Psoas muscle (tissue), 8 donors: ENCODE results near the gene KIAA1671. TPM values are rescaled to one million over a fixed set of nuclear protein-coding genes. Genes with fewer than 3 reads are reported as not detected.
A peak's percentile ranks its signal among the peaks of the same experiment; 100 is the strongest.

ENCODE experiments used
- ATAC-seq, 4 donors: fragments of 200-7000 bp; cut with Tn5 transposase; one replicate each; pipeline ENCODE4 v1.9.1; 2020; ENCODE audit warnings: moderate library complexity in 3 of 4, mild to moderate bottlenecking in 2 of 4
- DNase-seq, 2 donors: peaks; one replicate each; pipeline ENCODE4 v3.0.0-alpha.2; 2020
- H3K27ac ChIP-seq: fragments of 200-600 bp; one replicate; pipeline ENCODE4 v1.8.0; 2022
- H3K27me3 ChIP-seq, 3 donors: fragments of 200-600 bp in 1 of 3; one replicate each; pipeline versions ENCODE4 v1.6.1 to v1.8.0; 2013 to 2022; ENCODE audit warnings: low read length in 2 of 3, mild to moderate bottlenecking in 2 of 3, moderate library complexity in 1 of 3; ENCODE audit not compliant: insufficient read depth in 3 of 3
- H3K36me3 ChIP-seq, 2 donors: fragments of 200-600 bp in 1 of 2; one replicate each; pipeline versions ENCODE4 v1.6.1 to v1.8.0; 2013 to 2022; ENCODE audit warnings: low read depth in 1 of 2, mild to moderate bottlenecking in 1 of 2, moderate library complexity in 1 of 2; ENCODE audit not compliant: insufficient read depth in 1 of 2
- H3K4me1 ChIP-seq: fragments of 200-600 bp; one replicate; pipeline ENCODE4 v1.8.0; 2022
- H3K4me3 ChIP-seq: fragments of 200-600 bp; one replicate; pipeline ENCODE4 v1.8.0; 2022; ENCODE audit warnings: mild to moderate bottlenecking
- H3K9me3 ChIP-seq: fragments of 200-600 bp; one replicate; pipeline ENCODE4 v1.8.0; 2022
- CTCF ChIP-seq: fragments of 200-600 bp; IDR thresholded peaks from one replicate; pipeline ENCODE4 v1.8.0; 2022; ENCODE audit warnings: antibody characterized with exemption
- WGBS, 3 donors: extraction: QIAGEN DNeasy Blood & Tissue Kit; methylation state at CpG; one replicate each; pipeline versions ENCODE4 v1.1.6 to v1.1.7; 2013; 5-methylcytosine and 5-hydroxymethylcytosine counted together
- intact Hi-C, 2 donors: fragments of 100-400 bp; cut with DNase I; formaldehyde crosslinking; loops; one replicate each; pipeline versions ENCODE4 v1.11.0 to v1.14.2; 2022
- polyA plus RNA-seq, 3 donors: library from polyadenylated mRNA; stranded (reverse); fragments of 200-250 nt; gene quantifications; one replicate each; pipeline ENCODE4 v1.2.3, GENCODE V29; 2013
- total RNA-seq, 4 donors: library from RNA; stranded (reverse); fragmentation: NEBNext Ultra II Directional in 2 of 4; extraction: Animal tissue kit (Norgen Biotek cat#: 25700) in 2 of 4; gene quantifications; one replicate each; pipeline versions ENCODE4 v1.2.1 to v1.2.4, GENCODE V29; 2021 to 2023
- donor health status: healthy with polysubstance abuse.
- donor health status: DM: no; HTN: no; CAD: no; lungs with moderate emphysema.
- donor health status: Bipolar disorder and iron deficiency.
- donor health status: healthy.
- donor health status: DM: yes; HTN: yes; CAD: no.
- donor health status: DM: no; HTN: no; CAD: no.
- donor health status: DM: no; HTN: no; CAD: no.
- donor health status: DM: yes; HTN: yes; CAD: no.

KIAA1671 gene
- total and polyA plus RNA-seq, 7 donors, result 1.9 to 56.9 (median 15.8) TPM

DNA sequence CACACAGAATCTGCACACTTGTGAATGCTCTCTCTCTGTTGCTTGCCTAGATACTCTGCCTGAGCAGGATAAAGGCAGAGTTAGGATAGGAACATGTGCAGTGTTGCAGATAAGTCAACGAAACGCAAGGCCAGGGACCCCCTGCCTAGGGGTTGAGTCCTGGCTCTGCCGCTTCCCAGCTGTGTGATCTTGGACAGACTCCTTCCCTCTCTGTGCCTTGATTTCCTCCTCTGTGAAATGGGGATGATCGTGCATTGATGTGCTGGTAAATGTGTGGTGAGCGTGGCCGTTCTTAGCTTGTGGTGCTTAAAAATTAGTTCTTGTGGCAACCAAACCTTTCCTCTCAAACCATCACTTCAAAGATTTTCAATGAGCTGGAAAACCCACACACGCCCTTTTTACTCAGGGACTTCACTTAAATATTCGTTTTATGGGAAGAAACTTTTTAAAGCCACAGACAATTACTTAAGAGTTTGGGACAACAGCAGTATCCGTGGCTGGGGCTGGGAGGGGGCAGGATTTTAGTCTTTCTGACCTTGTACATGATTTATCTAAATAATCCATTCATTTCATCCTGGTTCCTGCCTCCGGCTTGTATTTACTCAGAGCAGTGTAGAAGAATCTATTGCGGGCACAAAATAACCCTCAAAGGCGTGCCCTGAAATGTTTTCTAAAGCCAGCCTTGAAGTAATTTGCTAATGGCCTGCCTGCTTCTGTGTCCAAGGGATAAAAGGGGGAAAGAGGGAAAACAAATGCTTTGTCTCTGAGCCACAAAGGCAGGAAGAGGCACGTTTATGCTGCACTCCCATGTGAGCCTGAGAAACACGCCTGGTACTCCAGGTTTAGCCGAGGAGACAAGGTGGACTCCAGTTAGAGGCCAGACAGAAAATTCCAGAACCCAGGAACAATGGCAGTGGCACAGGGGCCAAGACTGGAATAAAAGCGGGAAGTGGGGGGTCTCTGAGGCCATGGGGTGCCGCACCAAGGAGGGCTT lies 162.2 kb downstream of the KIAA1671 start:
- Histone ChIP-seq H3K36me3 (peaks cover 0 to 13% of the 10 kb centered on the region in 2 donors), H3K4me3 (peak overlapping the region; percentile 77), H3K9me3 (no peaks in the 10 kb centered on the region), H3K27ac (peak overlapping the region; percentile 86), H3K4me1 (peaks cover 17% of the 10 kb centered on the region), H3K27me3 (no peaks in the 10 kb centered on the region)
- DNase-seq, result no peak
- intact Hi-C loops, result no loop called here
- TF ChIP-seq CTCF, result no peak
- WGBS, 3 donors, result 78 to 83% (median 82%) methylated on average over 17 of the region's 17 CpGs
- no peak for ATAC-seq

GRCh38 chr22:25119609-25120008 lies 167.1 kb downstream of the KIAA1671 start:
- no peak overlapping the region for H3K4me3 ChIP-seq
- peak overlapping the region; percentile 72 for H3K27ac ChIP-seq
- TF ChIP-seq CTCF, result no peak
- H3K36me3 ChIP-seq, result peaks cover 0 to 10% of the 10 kb centered on the region in 2 donors
- no peak for DNase-seq
- no peaks in the 10 kb centered on the region for H3K9me3 ChIP-seq
- H3K4me1 ChIP-seq, result peaks cover 16% of the 10 kb centered on the region
- peak in 1 of 4 donors; percentile 11 for ATAC-seq
- H3K27me3 ChIP-seq, result no peaks in the 10 kb centered on the region
- 75 to 87% (median 78%) methylated on average over 2 of the region's 2 CpGs for WGBS, 3 donors
- intact Hi-C loops, result no loop called here

- Histone ChIP-seq H3K4me1 (peaks cover 17% of the 10 kb centered on the region), H3K4me3 (no peak overlapping the region), H3K27me3 (no peaks in the 10 kb centered on the region), H3K27ac (peak overlapping the region; percentile 72), H3K36me3 (peaks cover 0 to 10% of the 10 kb centered on the region in 2 donors), H3K9me3 (no peaks in the 10 kb centered on the region)
- no peak for TF ChIP-seq CTCF
- 14 to 21% (median 17%) methylated on average over 3 of the region's 3 CpGs for WGBS, 3 donors
- ATAC-seq, result peak; percentile 54 to 78 (median 68)
- DNase-seq, result peak in 1 of 2 donors; percentile 62
- intact Hi-C loops, result no loop called here
These were observed 167.6 kb downstream of the KIAA1671 start for GRCh38 chr22:25120093-25120561.

DNA sequence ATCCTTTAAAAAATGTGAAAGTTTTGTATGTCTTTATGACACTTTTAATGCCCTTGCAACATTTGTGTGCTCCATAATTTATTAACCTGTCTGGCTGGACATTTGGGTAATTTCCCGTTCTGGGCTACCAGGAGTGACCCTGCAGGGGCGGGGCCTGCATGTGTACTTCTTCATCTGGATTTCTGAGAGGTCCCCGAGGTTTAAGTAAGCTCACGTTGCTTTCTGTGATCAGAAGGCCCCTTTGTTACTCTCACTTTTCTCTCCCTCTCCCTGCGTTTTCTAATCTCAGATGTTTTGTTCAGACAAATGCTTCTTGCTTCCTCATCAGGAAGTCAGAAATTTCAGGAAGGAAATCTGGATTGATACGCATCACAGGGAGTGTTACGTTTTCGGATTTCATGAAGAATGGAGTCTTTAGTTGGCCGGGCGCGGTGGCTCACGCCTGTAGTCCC lies 168.3 kb downstream of the KIAA1671 start:
- no peaks in the 10 kb centered on the region for H3K9me3 ChIP-seq
- intact Hi-C loops, result no loop called here
- no peaks in the 10 kb centered on the region for H3K27me3 ChIP-seq
- no peak overlapping the region for H3K4me3 ChIP-seq
- no peak for ATAC-seq
- 52 to 73% (median 64%) methylated on average over 12 of the region's 12 CpGs for WGBS, 3 donors
- peaks cover 23% of the 10 kb centered on the region for H3K4me1 ChIP-seq
- no peak for DNase-seq
- H3K36me3 ChIP-seq, result peaks cover 0 to 10% of the 10 kb centered on the region in 2 donors
- H3K27ac ChIP-seq, result peak overlapping the region; percentile 72
- no peak for TF ChIP-seq CTCF
